Measurements from ENCODE around the gene MPG.

- TF ChIP-seq CREB1 (IDR thresholded peaks at IDR 0.05; ENCODE audit: low read depth) (no peak), FOXM1 (IDR thresholded peaks at IDR 0.05; ENCODE audit: borderline replicate concordance, low read depth) (no peak), YY1 (IDR thresholded peaks at IDR 0.05; ENCODE audit: low read depth) (no peak), CEBPB (IDR thresholded peaks at IDR 0.05) (no peak), RAD21 (IDR thresholded peaks at IDR 0.05; ENCODE audit: low read depth) (peak; percentile 87), TAF1 (IDR thresholded peaks at IDR 0.05; ENCODE audit: low read depth) (no peak), ZBTB7A (IDR thresholded peaks at IDR 0.05; ENCODE audit: low read depth) (no peak), MAX (IDR thresholded peaks at IDR 0.05) (peak; percentile 52; the same call in 1 of the 2 replicates), TCF12 (IDR thresholded peaks at IDR 0.05; ENCODE audit: low read depth) (no peak), EP300 (IDR thresholded peaks at IDR 0.05; ENCODE audit: borderline replicate concordance) (no peak), NFIC (IDR thresholded peaks at IDR 0.05) (no peak)
- TF ChIP-seq, protein P1, sequence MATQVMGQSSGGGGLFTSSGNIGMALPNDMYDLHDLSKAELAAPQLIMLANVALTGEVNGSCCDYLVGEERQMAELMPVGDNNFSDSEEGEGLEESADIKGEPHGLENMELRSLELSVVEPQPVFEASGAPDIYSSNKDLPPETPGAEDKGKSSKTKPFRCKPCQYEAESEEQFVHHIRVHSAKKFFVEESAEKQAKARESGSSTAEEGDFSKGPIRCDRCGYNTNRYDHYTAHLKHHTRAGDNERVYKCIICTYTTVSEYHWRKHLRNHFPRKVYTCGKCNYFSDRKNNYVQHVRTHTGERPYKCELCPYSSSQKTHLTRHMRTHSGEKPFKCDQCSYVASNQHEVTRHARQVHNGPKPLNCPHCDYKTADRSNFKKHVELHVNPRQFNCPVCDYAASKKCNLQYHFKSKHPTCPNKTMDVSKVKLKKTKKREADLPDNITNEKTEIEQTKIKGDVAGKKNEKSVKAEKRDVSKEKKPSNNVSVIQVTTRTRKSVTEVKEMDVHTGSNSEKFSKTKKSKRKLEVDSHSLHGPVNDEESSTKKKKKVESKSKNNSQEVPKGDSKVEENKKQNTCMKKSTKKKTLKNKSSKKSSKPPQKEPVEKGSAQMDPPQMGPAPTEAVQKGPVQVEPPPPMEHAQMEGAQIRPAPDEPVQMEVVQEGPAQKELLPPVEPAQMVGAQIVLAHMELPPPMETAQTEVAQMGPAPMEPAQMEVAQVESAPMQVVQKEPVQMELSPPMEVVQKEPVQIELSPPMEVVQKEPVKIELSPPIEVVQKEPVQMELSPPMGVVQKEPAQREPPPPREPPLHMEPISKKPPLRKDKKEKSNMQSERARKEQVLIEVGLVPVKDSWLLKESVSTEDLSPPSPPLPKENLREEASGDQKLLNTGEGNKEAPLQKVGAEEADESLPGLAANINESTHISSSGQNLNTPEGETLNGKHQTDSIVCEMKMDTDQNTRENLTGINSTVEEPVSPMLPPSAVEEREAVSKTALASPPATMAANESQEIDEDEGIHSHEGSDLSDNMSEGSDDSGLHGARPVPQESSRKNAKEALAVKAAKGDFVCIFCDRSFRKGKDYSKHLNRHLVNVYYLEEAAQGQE (IDR thresholded peaks at IDR 0.05; ENCODE audit: low read depth): no peak
These were observed 18.9 kb downstream of the MPG start for GRCh38 chr16:96935-97381.

All from Ishikawa (cell line).